Measurements from ENCODE around the gene BCL2L12.
"Not testable (repeated sequence)": the region's sequence is repeated elsewhere in the genome, so short reads cannot be mapped to it uniquely, and the experiment has no call there.

BCL2L12 gene, protein sequence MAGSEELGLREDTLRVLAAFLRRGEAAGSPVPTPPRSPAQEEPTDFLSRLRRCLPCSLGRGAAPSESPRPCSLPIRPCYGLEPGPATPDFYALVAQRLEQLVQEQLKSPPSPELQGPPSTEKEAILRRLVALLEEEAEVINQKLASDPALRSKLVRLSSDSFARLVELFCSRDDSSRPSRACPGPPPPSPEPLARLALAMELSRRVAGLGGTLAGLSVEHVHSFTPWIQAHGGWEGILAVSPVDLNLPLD

DNA sequence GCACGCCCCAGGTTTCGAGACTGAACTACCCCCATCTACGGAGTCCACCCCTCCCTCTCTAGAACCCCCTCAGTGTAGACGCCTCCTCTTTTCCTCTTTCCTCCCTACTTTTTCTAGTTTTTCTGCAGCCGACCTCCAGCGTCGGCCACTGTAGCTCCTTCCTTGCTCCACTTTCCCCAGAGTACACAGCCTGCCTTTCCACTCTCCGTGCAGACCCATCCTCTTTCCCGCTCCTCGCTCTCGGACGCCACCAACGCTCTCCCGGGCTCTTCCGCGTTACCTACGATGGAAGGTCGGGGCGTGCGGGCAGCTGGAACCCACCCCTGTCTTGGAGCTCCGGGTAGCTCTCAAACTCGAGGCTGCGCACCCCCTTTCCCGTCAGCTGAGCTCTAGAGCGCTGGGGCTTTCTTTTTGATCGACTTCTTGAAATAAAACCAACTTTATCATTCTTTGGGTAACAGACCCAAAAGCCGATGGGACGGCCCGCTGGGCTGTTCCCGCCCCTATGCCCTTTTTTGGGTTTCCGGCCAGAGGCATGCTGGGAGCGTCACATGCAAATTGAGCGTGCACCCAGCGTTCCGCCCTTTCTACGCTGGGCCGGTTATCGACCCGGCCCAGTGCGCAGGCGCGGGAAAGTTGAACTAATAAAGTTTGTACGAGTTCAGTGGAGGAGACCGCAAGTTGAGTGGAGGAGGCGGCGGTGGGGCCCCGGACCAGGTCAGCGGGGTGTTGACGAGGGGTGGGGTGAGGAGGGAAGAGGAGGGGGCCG is at the start of gene BCL2L12, which contains the start of gene IRF3:
Gene BCL2L12 (plus strand): TSS at position 583 of the 769 bp plus-strand sequence. CDS start 760 bp downstream, outside the sequence.
Gene IRF3 (minus strand): TSS at position 507 of the 769 bp plus-strand sequence. CDS start 1,019 bp downstream, outside the sequence.
- TF ChIP-seq, protein P1, sequence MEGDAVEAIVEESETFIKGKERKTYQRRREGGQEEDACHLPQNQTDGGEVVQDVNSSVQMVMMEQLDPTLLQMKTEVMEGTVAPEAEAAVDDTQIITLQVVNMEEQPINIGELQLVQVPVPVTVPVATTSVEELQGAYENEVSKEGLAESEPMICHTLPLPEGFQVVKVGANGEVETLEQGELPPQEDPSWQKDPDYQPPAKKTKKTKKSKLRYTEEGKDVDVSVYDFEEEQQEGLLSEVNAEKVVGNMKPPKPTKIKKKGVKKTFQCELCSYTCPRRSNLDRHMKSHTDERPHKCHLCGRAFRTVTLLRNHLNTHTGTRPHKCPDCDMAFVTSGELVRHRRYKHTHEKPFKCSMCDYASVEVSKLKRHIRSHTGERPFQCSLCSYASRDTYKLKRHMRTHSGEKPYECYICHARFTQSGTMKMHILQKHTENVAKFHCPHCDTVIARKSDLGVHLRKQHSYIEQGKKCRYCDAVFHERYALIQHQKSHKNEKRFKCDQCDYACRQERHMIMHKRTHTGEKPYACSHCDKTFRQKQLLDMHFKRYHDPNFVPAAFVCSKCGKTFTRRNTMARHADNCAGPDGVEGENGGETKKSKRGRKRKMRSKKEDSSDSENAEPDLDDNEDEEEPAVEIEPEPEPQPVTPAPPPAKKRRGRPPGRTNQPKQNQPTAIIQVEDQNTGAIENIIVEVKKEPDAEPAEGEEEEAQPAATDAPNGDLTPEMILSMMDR (IDR thresholded peaks at IDR 0.05): no peak
- H3K9me3 Mint-ChIP-seq: peaks cover under 1% of the 10 kb centered on the region
- H3K27me3 Mint-ChIP-seq (ENCODE audit: low read depth, poor library complexity): peaks cover 4% of the 10 kb centered on the region
- H3K36me3 Mint-ChIP-seq (ENCODE audit: low read depth): peaks cover 28% of the 10 kb centered on the region
- peak within 1 kb of the TSS; percentile 97 for H3K4me3 Mint-ChIP-seq
- peak within 1 kb of the TSS; percentile 85 for H3K27ac Mint-ChIP-seq
- peaks cover 43% of the 10 kb centered on the region for H3K4me1 Mint-ChIP-seq
- peak; percentile 99 for DNase-seq

DNA sequence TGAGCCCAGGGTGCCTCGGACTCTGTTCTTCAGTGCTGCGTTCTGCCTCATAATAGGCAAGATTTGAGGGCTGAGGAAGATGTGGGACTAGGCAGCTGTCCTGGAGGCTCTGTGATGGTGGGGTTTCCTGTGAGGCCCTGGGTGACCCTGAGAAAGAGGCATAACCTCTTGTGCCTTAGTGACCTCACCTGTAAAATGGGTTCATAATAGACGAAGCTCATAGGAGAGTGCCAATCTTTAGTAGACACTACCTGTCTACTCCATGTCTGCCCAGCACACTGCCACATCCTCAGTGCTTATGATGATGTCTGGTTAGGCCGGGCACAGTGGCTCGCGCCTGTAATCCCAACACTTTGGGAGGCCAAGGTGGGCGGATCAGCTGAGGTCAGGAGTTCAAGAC is 49.2 kb upstream of the BCL2L12 start:
- H3K36me3 Mint-ChIP-seq (ENCODE audit: low read depth): peaks cover 53% of the 10 kb centered on the region
- H3K4me3 Mint-ChIP-seq: no peak overlapping the region
- H3K27me3 Mint-ChIP-seq (ENCODE audit: low read depth, poor library complexity): no peaks in the 10 kb centered on the region
- H3K27ac Mint-ChIP-seq: no peak overlapping the region
- TF ChIP-seq, protein P1 (IDR thresholded peaks at IDR 0.05): no peak
- no peaks in the 10 kb centered on the region for H3K9me3 Mint-ChIP-seq
- H3K4me1 Mint-ChIP-seq: no peaks in the 10 kb centered on the region
- no peak for DNase-seq

DNA sequence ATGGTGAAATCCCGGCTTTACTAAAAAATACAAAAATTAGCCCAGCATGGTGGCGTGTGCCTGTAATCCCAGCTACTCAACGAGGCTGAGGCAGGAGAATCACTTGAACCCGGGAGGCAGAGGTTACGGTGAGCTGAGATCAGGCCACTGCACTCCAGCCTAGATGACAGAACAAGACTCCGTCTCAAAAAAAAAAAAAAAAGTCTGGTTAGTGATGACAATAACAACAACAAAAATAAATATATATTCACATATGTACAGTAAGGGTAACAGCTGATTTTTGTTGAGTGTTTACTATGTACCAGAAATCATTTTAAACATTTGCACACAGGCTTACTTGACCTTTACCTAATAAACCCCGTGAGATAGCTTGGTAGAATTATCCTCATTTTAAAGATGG is 48.8 kb upstream of the BCL2L12 start:
- TF ChIP-seq, protein P1 (IDR thresholded peaks at IDR 0.05): no peak
- Mint-ChIP-seq H3K9me3 (no peaks in the 10 kb centered on the region), H3K4me1 (no peaks in the 10 kb centered on the region), H3K4me3 (no peak overlapping the region), H3K27ac (no peak overlapping the region), H3K27me3 (ENCODE audit: low read depth, poor library complexity) (peaks cover under 1% of the 10 kb centered on the region), H3K36me3 (ENCODE audit: low read depth) (peaks cover 57% of the 10 kb centered on the region)
- no peak for DNase-seq

DNA sequence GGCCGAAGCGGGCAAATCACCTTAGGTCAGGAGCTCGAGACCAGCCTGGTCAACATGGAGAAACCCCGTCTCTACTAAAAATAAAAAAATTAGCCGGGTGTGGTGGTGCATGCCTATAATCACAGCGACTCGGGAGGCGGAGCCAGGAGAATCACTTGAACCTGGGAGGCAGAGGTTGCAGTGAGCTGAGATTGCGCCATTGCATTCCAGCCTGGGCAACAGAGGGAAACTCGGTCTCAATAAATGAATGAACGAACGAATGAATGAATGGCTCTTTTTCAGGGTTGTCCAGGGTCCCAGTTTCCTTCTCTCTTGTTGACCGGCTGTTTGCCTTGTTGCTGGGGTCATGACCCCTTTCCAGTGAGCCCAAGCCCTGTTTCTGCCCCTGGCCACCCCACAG is 47.9 kb upstream of the BCL2L12 start:
- H3K27me3 Mint-ChIP-seq (ENCODE audit: low read depth, poor library complexity); H3K27ac Mint-ChIP-seq; H3K9me3 Mint-ChIP-seq; H3K4me1 Mint-ChIP-seq; H3K4me3 Mint-ChIP-seq; DNase-seq: not testable (repeated sequence)
- H3K36me3 Mint-ChIP-seq (ENCODE audit: low read depth): peaks cover 63% of the 10 kb centered on the region

DNA sequence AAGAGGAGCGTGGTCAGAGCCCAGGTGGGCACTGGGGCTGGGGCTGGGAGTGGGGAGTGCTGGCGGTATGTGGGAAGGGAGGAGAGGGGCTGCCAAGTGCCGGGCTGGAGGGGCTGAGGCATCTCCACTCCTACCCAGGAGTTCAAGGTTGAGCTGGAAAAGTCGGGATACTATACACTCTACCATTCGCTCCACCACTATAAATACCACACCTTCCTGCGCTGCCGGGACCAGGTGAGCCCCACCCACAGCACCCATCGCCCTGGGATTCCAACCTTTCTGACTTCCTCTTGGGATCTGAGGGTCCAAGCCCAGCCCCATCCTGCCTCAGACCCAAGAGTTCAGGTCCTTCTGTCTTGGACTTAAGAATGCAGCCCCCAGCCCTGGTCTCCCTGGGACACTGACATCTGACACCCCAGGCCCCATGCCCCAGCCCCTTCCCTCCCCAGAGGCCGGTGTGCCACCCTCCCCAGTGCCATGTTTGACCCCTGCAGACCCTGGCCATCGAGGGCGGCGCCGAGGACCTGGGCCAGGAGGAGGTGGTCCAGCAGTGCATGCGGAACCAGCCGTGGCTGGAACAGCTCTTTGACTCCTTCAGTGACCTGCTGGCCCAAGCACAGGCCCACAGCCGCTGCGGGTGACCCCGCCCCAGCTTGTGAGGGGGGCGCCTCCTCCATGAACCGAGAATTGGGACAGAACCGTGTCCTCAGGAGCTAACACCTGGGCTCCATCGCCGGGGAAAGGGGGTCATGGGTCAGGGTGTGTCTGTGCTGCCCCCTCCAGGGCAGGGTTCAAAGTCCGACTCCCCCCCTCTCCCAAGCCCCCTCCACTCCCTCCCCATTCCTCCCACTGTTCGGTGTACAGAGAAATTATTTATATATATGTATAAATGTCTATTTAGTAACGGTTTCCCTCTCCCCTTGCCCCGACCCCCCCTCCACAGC is 40.5 kb upstream of the BCL2L12 start:
- Mint-ChIP-seq H3K4me3 (no peak overlapping the region), H3K27me3 (ENCODE audit: low read depth, poor library complexity) (peaks cover 2% of the 10 kb centered on the region), H3K27ac (peak overlapping the region; percentile 95), H3K4me1 (peaks cover 7% of the 10 kb centered on the region), H3K9me3 (no peaks in the 10 kb centered on the region), H3K36me3 (ENCODE audit: low read depth) (peaks cover 52% of the 10 kb centered on the region)
- TF ChIP-seq, protein P1 (IDR thresholded peaks at IDR 0.05): no peak
- DNase-seq: no peak

DNA sequence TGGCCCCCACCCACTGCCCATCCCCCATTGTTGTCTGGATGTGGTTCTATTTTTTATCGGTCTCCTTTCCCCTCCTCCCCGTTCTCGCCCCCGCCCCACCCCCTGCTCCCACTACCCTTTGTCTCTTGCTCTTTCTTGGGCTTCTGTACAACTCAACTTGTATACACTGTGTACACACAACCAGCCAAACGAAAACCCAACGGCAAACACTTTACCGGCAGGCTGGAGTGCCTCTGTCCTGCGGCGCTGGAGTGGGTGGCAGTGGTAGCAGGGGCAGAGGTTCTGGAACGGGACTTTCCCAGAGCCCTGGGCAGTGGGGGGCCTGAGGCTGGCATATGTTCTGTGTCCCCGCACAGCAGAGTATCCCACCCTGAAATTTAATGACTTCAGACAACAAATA is 39.5 kb upstream of the BCL2L12 start:
- H3K4me1 Mint-ChIP-seq: peaks cover 12% of the 10 kb centered on the region
- no peak for DNase-seq
- TF ChIP-seq, protein P1 (IDR thresholded peaks at IDR 0.05): no peak
- no peak overlapping the region for H3K27ac Mint-ChIP-seq
- no peak overlapping the region for H3K4me3 Mint-ChIP-seq
- no peaks in the 10 kb centered on the region for H3K9me3 Mint-ChIP-seq
- H3K27me3 Mint-ChIP-seq (ENCODE audit: low read depth, poor library complexity): peaks cover 2% of the 10 kb centered on the region
- H3K36me3 Mint-ChIP-seq (ENCODE audit: low read depth): peaks cover 50% of the 10 kb centered on the region

Data from nephron progenitor cell (in vitro differentiated cells).